ENCODE data around the gene E2F7.

GRCh38 chr12:77035226-77035625, 30.1 kb downstream of the E2F7 start:
- TF ChIP-seq KDM5B (CRISPR knock-in tag; IDR thresholded peaks at IDR 0.05; ENCODE audit: borderline replicate concordance) = no peak
- TF ChIP-seq CREB1 (IDR thresholded peaks at IDR 0.05) = no peak
- no peak for TF ChIP-seq CREB1 (CRISPR knock-in tag; IDR thresholded peaks at IDR 0.05)
- TF ChIP-seq POLR2A (IDR thresholded peaks at IDR 0.05; ENCODE audit: insufficient read depth in 1 of 2, low read depth in 2 of 2, low read length in 2 of 2) = no peak
